HepG2 (cell line): Measurements from ENCODE around the gene TNFRSF11A. TPM values are rescaled to one million over a fixed set of nuclear protein-coding genes. Genes with fewer than 3 reads are reported as not detected.

Source experiments
- ATAC-seq: fragments of 200-7000 bp; cut with Tn5 transposase; 3 replicates; pipeline ENCODE4 v1.9.1; 2020; ENCODE audit warnings: mild to moderate bottlenecking, moderate library complexity
- BruUV-seq: library from RNA; stranded (reverse); fragments of 400-500 nt; replicated peaks from 2 replicates; lab custom pipeline; 2021; lab: Mats Ljungman, UMichigan
- CTCF ChIA-PET: fragments of 300-600 bp; formaldehyde crosslinking; extraction: SDS; loops from one replicate; lab custom pipeline; 2021; ENCODE audit warnings: low total read pairs, inconsistent platforms, low intra/inter-chr PET ratio; lab: Yijun Ruan, JAX
- POLR2A ChIA-PET: fragments of 350-600 bp; sonication (Branson Sonifier 250); formaldehyde crosslinking; loops from one replicate; lab custom pipeline; 2020; ENCODE audit warnings: antibody characterized with exemption, inconsistent platforms; lab: Yijun Ruan, JAX
- DNase-seq: peaks from one replicate; pipeline ENCODE4 v3.0.0-alpha.2; 2015; ENCODE audit warnings: low spot score
- FAIRE-seq: peaks from 3 replicates; lab custom pipeline; 2011; peaks lifted over from hg19 to GRCh38; lab: Jason Lieb, UNC
- H2AFZ ChIP-seq: one replicate; pipeline ENCODE4 v1.6.1; 2011; ENCODE audit warnings: low read length, inconsistent platforms
- H3K27ac ChIP-seq: fragments of 300-600 bp; 3 replicates; pipeline ENCODE4 v1.8.0; 2011; ENCODE audit warnings: mixed run types, mild to moderate bottlenecking, mixed read lengths, low read length, inconsistent platforms; ENCODE audit not compliant: insufficient read depth; ENCODE audit errors: extremely low read length
- H3K27me3 ChIP-seq, 2 experiments: fragments of 200-600 bp in 1 of 2; 2 replicates in 1 of 2; 3 replicates in 1 of 2; pipeline versions ENCODE4 v1.6.0 to v1.8.0; 2011; ENCODE audit warnings: low read length in 2 of 2, mild to moderate bottlenecking in 2 of 2, moderate library complexity in 2 of 2, inconsistent platforms in 1 of 2; ENCODE audit not compliant: insufficient read depth in 2 of 2, control insufficient read depth in 1 of 2
- H3K36me3 ChIP-seq, 2 experiments: fragments of 200-600 bp in 1 of 2; replicated peaks in 1 of 2; 2 replicates in 1 of 2; 3 replicates in 1 of 2; pipeline versions ENCODE4 v1.5.1 to v1.8.0; 2011; ENCODE audit warnings: low read length in 2 of 2, inconsistent platforms in 1 of 2; ENCODE audit not compliant: insufficient read depth in 2 of 2, control insufficient read depth in 1 of 2
- H3K4me1 ChIP-seq: 2 replicates; pipeline ENCODE4 v1.5.1; 2012; ENCODE audit warnings: low read length, inconsistent platforms; ENCODE audit not compliant: insufficient read depth
- H3K4me2 ChIP-seq: 2 replicates; pipeline ENCODE4 v1.6.0; 2011; ENCODE audit warnings: low read depth, low read length, inconsistent platforms
- H3K4me3 ChIP-seq, 3 experiments: fragments of 200-600 bp in 1 of 3; sonication (generic), shearing (Covaris generic) in 1 of 3; replicated peaks in 1 of 3; 2 replicates each; pipeline ENCODE4 v1.5.1; 2011 to 2016; ENCODE audit warnings: low read length in 3 of 3, inconsistent platforms in 2 of 3, low read depth in 2 of 3, mild to moderate bottlenecking in 2 of 3, control low read depth in 1 of 3, mixed read lengths in 1 of 3; ENCODE audit not compliant: insufficient read depth in 1 of 3
- H3K79me2 ChIP-seq: one replicate; pipeline ENCODE4 v1.6.1; 2011; ENCODE audit warnings: low read length, inconsistent platforms; ENCODE audit not compliant: insufficient read depth
- H3K9ac ChIP-seq: 2 replicates; pipeline ENCODE4 v1.6.0; 2011; ENCODE audit warnings: mild to moderate bottlenecking, low read depth, low read length, inconsistent platforms; ENCODE audit not compliant: insufficient read depth
- H3K9me3 ChIP-seq: 2 replicates; pipeline ENCODE4 v1.5.1; 2012; ENCODE audit warnings: mild to moderate bottlenecking, low read length
- H4K20me1 ChIP-seq: 2 replicates; pipeline ENCODE4 v1.6.0; 2011; ENCODE audit warnings: inconsistent platforms, mild to moderate bottlenecking, low read length, moderate library complexity; ENCODE audit not compliant: insufficient read depth
- CREM ChIP-seq, 2 experiments: sonication (generic) in 1 of 2; formaldehyde crosslinking in 1 of 2; IDR thresholded peaks; 2 replicates each; pipeline versions ENCODE4 v1.4.0 to v1.6.1; 2016 to 2020; ENCODE audit warnings: antibody characterized with exemption in 1 of 2, mild to moderate bottlenecking in 1 of 2, missing genetic modification reagents in 1 of 2
- FLYWCH1 ChIP-seq: sonication (generic); formaldehyde crosslinking; IDR thresholded peaks from 2 replicates; pipeline ENCODE4 v1.8.1; 2023; ENCODE audit warnings: mild to moderate bottlenecking, missing genetic modification reagents
- ISX ChIP-seq: sonication (generic); formaldehyde crosslinking; conservative IDR thresholded peaks from 2 replicates; pipeline ENCODE4 v1.5.0; 2020; ENCODE audit warnings: missing genetic modification reagents
- KLF15 ChIP-seq: sonication (generic); formaldehyde crosslinking; IDR thresholded peaks from 2 replicates; pipeline ENCODE4 v1.8.1; 2023; ENCODE audit warnings: borderline replicate concordance, mild to moderate bottlenecking, inconsistent platforms, missing genetic modification reagents, mixed read lengths
- MAFK ChIP-seq, 2 experiments: IDR thresholded peaks in 1 of 2; conservative IDR thresholded peaks in 1 of 2; 2 replicates each; pipeline ENCODE4 v1.6.1; 2011; ENCODE audit warnings: improper control_type of control experiment in 2 of 2, low read length in 2 of 2
- MTF1 ChIP-seq: sonication (generic); formaldehyde crosslinking; IDR thresholded peaks from 2 replicates; pipeline ENCODE4 v1.5.0; 2020; ENCODE audit warnings: missing genetic modification reagents
- PAF1 ChIP-seq: IDR thresholded peaks from 2 replicates; pipeline ENCODE4 v1.6.1; 2016; ENCODE audit warnings: missing genetic modification reagents, missing compliant biosample characterization
- PPARG ChIP-seq: conservative IDR thresholded peaks from 2 replicates; pipeline ENCODE4 v1.6.1; 2016; ENCODE audit warnings: missing biosample characterization, missing genetic modification reagents
- RBAK ChIP-seq: sonication (generic); formaldehyde crosslinking; IDR thresholded peaks from 2 replicates; pipeline ENCODE4 v1.5.1; 2020; ENCODE audit warnings: mild to moderate bottlenecking, missing genetic modification reagents
- STAT5B ChIP-seq: sonication (generic); formaldehyde crosslinking; IDR thresholded peaks from 2 replicates; pipeline ENCODE4 v1.4.0; 2020; ENCODE audit warnings: missing genetic modification reagents
- TBL1XR1 ChIP-seq: fragments of 150-350 bp; IDR thresholded peaks from 2 replicates; pipeline ENCODE4 v1.6.1; 2014; ENCODE audit warnings: borderline replicate concordance, low read length; ENCODE audit not compliant: partially characterized antibody
- TSC22D2 ChIP-seq: sonication (generic); formaldehyde crosslinking; IDR thresholded peaks from 2 replicates; pipeline ENCODE4 v1.5.1; 2020; ENCODE audit warnings: missing genetic modification reagents, mild to moderate bottlenecking, borderline replicate concordance
- ZNF224 ChIP-seq: sonication (generic); formaldehyde crosslinking; IDR thresholded peaks from 2 replicates; pipeline ENCODE4 v1.5.0; 2020; ENCODE audit warnings: mild to moderate bottlenecking, missing genetic modification reagents
- ZNF768 ChIP-seq: sonication (generic); formaldehyde crosslinking; IDR thresholded peaks from 2 replicates; pipeline ENCODE4 v1.4.0; 2020; ENCODE audit warnings: missing genetic modification reagents
- ZNF839 ChIP-seq: sonication (generic); formaldehyde crosslinking; IDR thresholded peaks from 2 replicates; pipeline ENCODE4 v1.4.0; 2020; ENCODE audit warnings: missing genetic modification reagents, mild to moderate bottlenecking, borderline replicate concordance
- WGBS: methylation state at CpG from one replicate; pipeline ENCODE4 v1.1.6; 2017; ENCODE audit warnings: low lambda C conversion rate; 5-methylcytosine and 5-hydroxymethylcytosine counted together
- in situ Hi-C: cut with HindIII; loops from 2 replicates; pipeline ENCODE4 v1.10.0; 2017; ENCODE audit warnings: low pct_unique_long_range_greater_than_20kb; ENCODE audit not compliant: extremely low pct_ligation_motif_present
- intact Hi-C: fragments of 100-400 bp; cut with micrococcal nuclease; formaldehyde crosslinking; loops from one replicate; pipeline ENCODE4 v1.10.0; 2022; ENCODE audit not compliant: unreplicated experiment
- polyA plus RNA-seq, 8 experiments: library from polyadenylated mRNA; depleted of rRNA in 3 of 8; stranded (reverse) in 7 of 8; unstranded in 1 of 8; fragments of >200 nt; fragmentation: Illumina TruSeq in 4 of 8; extraction: Trizol in 4 of 8; gene quantifications; 2 replicates each; pipeline versions ENCODE4 v1.2.1 to v1.2.3, GENCODE V29; 2011 to 2016; ENCODE audit warnings: low read depth in 4 of 8, missing spikeins in 1 of 8, mixed read lengths in 1 of 8; ENCODE audit not compliant: insufficient read depth in 1 of 8
- total RNA-seq, 5 experiments: library from RNA; depleted of rRNA; stranded (reverse); fragments of >200 nt; fragmentation: Illumina TruSeq; extraction: Trizol; gene quantifications; 2 replicates each; pipeline ENCODE4 v1.2.3, GENCODE V29; 2016; ENCODE audit warnings: low read depth in 1 of 5
- TF ChIP-seq, protein P1 (sequence below): sonication (generic); formaldehyde crosslinking; conservative IDR thresholded peaks from 2 replicates; pipeline ENCODE4 v1.4.0; 2020; ENCODE audit warnings: mild to moderate bottlenecking, missing genetic modification reagents, moderate library complexity
- TF ChIP-seq, protein P2 (sequence below): IDR thresholded peaks from 2 replicates; pipeline ENCODE4 v1.6.1; 2016; ENCODE audit warnings: low read depth, borderline replicate concordance
- TF ChIP-seq, protein P3 (sequence below): sonication (generic); formaldehyde crosslinking; IDR thresholded peaks from 2 replicates; pipeline ENCODE4 v1.4.0; 2020; ENCODE audit warnings: missing genetic modification reagents
- TF ChIP-seq, protein P4 (sequence below): sonication (generic); formaldehyde crosslinking; IDR thresholded peaks from 2 replicates; pipeline ENCODE4 v1.4.0; 2020; ENCODE audit warnings: missing genetic modification reagents, low read depth, mild to moderate bottlenecking, borderline replicate concordance

TNFRSF11A gene
- total and polyA plus RNA-seq, 2 of the 13 experiments (the other 11 are each of a cell fraction or from before 2014, with no cell fraction given), result 4.6 to 6.4 TPM

DNA sequence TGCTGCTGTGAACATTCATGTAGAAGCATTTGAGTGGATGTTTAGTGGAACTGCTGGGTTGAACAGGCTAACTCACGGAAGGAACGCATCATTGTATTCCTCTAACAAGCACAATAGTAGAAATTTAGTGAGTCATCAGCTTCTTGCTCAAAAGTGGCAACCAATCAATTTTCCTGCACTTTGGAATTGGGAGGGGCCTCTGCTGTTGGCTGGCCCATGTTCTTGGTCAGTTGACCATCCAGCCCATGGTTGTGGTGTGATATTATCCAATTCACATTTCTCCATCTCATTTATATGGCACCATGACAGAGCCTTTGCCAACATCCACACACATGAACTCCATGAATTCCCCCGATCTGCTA is 95.0 kb downstream of the TNFRSF11A start:
- Histone ChIP-seq H3K27me3 (no peaks in the 10 kb centered on the region), H3K4me3 (peak overlapping the region; percentile 39 to 55 (median 48); a peak in 5 of 6 replicates), H3K9me3 (no peaks in the 10 kb centered on the region), H3K27ac (peak overlapping the region; percentile 89), H4K20me1 (no peaks in the 10 kb centered on the region), H3K4me2 (peak overlapping the region; percentile 79), H3K36me3 (no peaks in the 10 kb centered on the region), H3K4me1 (peaks cover 69% of the 10 kb centered on the region), H2AFZ (no peak overlapping the region), H3K9ac (peak overlapping the region; percentile 61), H3K79me2 (no peaks in the 10 kb centered on the region)
- intact Hi-C loops (no loop called here), in situ Hi-C loops (no loop called here)
- WGBS, result 6% methylated on average over 3 of the region's 3 CpGs
- BruUV-seq, result TSS peak; percentile 87
- CTCF ChIA-PET, result no interaction called here
- FAIRE-seq (peak; percentile 75), DNase-seq (peak; percentile 85), ATAC-seq (peak; percentile 83)
- POLR2A ChIA-PET, result interaction anchor here (0.9 to 2.9 kb wide), 14 partner anchors 16 to 435 kb away, joined by 3 to 31 read pairs (median 5); partner anchors contain the start of gene ZCCHC2
- TF ChIP-seq, protein P1, sequence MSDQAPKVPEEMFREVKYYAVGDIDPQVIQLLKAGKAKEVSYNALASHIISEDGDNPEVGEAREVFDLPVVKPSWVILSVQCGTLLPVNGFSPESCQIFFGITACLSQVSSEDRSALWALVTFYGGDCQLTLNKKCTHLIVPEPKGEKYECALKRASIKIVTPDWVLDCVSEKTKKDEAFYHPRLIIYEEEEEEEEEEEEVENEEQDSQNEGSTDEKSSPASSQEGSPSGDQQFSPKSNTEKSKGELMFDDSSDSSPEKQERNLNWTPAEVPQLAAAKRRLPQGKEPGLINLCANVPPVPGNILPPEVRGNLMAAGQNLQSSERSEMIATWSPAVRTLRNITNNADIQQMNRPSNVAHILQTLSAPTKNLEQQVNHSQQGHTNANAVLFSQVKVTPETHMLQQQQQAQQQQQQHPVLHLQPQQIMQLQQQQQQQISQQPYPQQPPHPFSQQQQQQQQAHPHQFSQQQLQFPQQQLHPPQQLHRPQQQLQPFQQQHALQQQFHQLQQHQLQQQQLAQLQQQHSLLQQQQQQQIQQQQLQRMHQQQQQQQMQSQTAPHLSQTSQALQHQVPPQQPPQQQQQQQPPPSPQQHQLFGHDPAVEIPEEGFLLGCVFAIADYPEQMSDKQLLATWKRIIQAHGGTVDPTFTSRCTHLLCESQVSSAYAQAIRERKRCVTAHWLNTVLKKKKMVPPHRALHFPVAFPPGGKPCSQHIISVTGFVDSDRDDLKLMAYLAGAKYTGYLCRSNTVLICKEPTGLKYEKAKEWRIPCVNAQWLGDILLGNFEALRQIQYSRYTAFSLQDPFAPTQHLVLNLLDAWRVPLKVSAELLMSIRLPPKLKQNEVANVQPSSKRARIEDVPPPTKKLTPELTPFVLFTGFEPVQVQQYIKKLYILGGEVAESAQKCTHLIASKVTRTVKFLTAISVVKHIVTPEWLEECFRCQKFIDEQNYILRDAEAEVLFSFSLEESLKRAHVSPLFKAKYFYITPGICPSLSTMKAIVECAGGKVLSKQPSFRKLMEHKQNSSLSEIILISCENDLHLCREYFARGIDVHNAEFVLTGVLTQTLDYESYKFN (CRISPR knock-in tag), result peak; percentile 36; the same call in 1 of the 2 replicates
- TF ChIP-seq MTF1 (CRISPR knock-in tag), result no peak
- TF ChIP-seq, protein P2, sequence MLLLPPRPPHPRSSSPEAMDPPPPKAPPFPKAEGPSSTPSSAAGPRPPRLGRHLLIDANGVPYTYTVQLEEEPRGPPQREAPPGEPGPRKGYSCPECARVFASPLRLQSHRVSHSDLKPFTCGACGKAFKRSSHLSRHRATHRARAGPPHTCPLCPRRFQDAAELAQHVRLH (CRISPR knock-in tag), result no peak
- no peak for TF ChIP-seq PAF1 (CRISPR knock-in tag)
- TF ChIP-seq KLF15, result no peak
- no peak for TF ChIP-seq ZNF224
- no peak for TF ChIP-seq CREM (IDR thresholded peaks at IDR 0.05)
- no peak for TF ChIP-seq CREM (CRISPR knock-in tag; IDR thresholded peaks at IDR 0.05)
- no peak for TF ChIP-seq ZNF839 (CRISPR knock-in tag)
- no peak for TF ChIP-seq PPARG (CRISPR knock-in tag)
- no peak for TF ChIP-seq FLYWCH1
- TF ChIP-seq, protein P3, sequence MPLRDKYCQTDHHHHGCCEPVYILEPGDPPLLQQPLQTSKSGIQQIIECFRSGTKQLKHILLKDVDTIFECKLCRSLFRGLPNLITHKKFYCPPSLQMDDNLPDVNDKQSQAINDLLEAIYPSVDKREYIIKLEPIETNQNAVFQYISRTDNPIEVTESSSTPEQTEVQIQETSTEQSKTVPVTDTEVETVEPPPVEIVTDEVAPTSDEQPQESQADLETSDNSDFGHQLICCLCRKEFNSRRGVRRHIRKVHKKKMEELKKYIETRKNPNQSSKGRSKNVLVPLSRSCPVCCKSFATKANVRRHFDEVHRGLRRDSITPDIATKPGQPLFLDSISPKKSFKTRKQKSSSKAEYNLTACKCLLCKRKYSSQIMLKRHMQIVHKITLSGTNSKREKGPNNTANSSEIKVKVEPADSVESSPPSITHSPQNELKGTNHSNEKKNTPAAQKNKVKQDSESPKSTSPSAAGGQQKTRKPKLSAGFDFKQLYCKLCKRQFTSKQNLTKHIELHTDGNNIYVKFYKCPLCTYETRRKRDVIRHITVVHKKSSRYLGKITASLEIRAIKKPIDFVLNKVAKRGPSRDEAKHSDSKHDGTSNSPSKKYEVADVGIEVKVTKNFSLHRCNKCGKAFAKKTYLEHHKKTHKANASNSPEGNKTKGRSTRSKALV (CRISPR knock-in tag), result no peak
- no peak for TF ChIP-seq TSC22D2
- no peak for TF ChIP-seq TBL1XR1
- TF ChIP-seq RBAK (CRISPR knock-in tag), result no peak
- TF ChIP-seq ZNF768 (CRISPR knock-in tag), result no peak
- TF ChIP-seq, protein P4, sequence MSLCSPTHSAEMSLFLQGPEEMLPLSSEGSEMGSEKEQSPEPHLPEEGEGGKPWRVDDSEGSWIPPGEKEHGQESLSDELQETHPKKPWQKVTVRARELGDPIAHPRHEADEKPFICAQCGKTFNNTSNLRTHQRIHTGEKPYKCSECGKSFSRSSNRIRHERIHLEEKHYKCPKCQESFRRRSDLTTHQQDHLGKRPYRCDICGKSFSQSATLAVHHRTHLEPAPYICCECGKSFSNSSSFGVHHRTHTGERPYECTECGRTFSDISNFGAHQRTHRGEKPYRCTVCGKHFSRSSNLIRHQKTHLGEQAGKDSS (CRISPR knock-in tag), result no peak
- no peak for TF ChIP-seq STAT5B (CRISPR knock-in tag)
- peak; percentile 58 to 68 for TF ChIP-seq MAFK (conservative IDR thresholded peaks at IDR 0.05 in 1 of 2, IDR thresholded peaks at IDR 0.05 in 1 of 2; ENCODE audit: low read length in 2 of 2)
- no peak for TF ChIP-seq ISX
